Stomach smooth muscle (tissue), 2 donors: Measurements from ENCODE around the gene TNFRSF25.

Experiments
- H3K27ac ChIP-seq: one replicate; pipeline ENCODE4 v1.7.0; 2013; ENCODE audit warnings: mild to moderate bottlenecking, low read length, inconsistent platforms
- H3K27me3 ChIP-seq, 2 donors: one replicate each; pipeline ENCODE4 v1.7.0; 2013; ENCODE audit warnings: low read length in 2 of 2; ENCODE audit not compliant: insufficient read depth in 2 of 2, control insufficient read depth in 1 of 2
- H3K36me3 ChIP-seq, 2 donors: one replicate each; pipeline ENCODE4 v1.7.0; 2013; ENCODE audit warnings: low read length in 2 of 2; ENCODE audit not compliant: control insufficient read depth in 2 of 2, insufficient read depth in 2 of 2
- H3K4me1 ChIP-seq: one replicate; pipeline ENCODE4 v1.7.0; 2013; ENCODE audit warnings: low read length; ENCODE audit not compliant: control insufficient read depth, insufficient read depth
- H3K4me3 ChIP-seq, 2 donors: one replicate each; pipeline ENCODE4 v1.7.0; 2013; ENCODE audit warnings: low read length in 2 of 2
- H3K9ac ChIP-seq, 2 donors: one replicate each; pipeline ENCODE4 v1.7.0; 2013; ENCODE audit warnings: low read length in 2 of 2, mild to moderate bottlenecking in 1 of 2
- H3K9me3 ChIP-seq, 2 donors: one replicate each; pipeline ENCODE4 v1.7.0; 2013; ENCODE audit warnings: low read length in 2 of 2; ENCODE audit not compliant: control insufficient read depth in 2 of 2
- donor health status: healthy.
- donor health status: Pancreatic carcinoma.

TNFRSF25 gene

DNA sequence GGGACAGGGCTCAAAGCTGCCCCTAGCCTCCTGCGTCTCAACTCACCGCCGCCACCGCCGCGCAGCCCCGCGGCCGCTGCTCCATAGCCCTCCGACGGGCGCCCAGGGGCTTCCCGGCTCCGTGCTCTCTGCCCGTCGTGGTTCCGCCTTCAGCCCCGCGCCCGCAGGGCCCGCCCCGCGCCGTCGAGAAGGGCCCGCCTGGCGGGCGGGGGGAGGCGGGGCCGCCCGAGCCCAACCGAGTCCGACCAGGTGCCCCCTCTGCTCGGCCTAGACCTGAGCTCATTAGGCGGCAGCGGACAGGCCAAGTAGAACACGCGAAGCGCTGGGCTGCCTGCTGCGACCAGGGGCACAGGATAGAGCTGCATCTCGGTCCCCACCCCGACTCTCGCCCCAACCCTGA lies at the start of gene TNFRSF25:
TSS of gene TNFRSF25 (minus strand) at position 151 of the 400 bp plus-strand sequence. CDS start at position 85, 66 bp downstream.
- Histone ChIP-seq H3K36me3 (peaks cover 3 to 8% of the 10 kb centered on the region in 2 donors), H3K9me3 (no peaks in the 10 kb centered on the region), H3K9ac (no peak within 1 kb of the TSS), H3K4me3 (no peak within 1 kb of the TSS), H3K4me1 (peaks cover 3% of the 10 kb centered on the region), H3K27me3 (peaks cover 9 to 26% of the 10 kb centered on the region in 2 donors), H3K27ac (no peak within 1 kb of the TSS)

- no peaks in the 10 kb centered on the region for H3K27me3 ChIP-seq
- no peak overlapping the region for H3K27ac ChIP-seq
- no peaks in the 10 kb centered on the region for H3K36me3 ChIP-seq
- no peak overlapping the region for H3K9ac ChIP-seq
- H3K9me3 ChIP-seq = no peaks in the 10 kb centered on the region
- H3K4me1 ChIP-seq = peaks cover 5% of the 10 kb centered on the region
- no peak overlapping the region for H3K4me3 ChIP-seq
Measured at GRCh38 chr1:6515771-6516170, 49.8 kb upstream of the TNFRSF25 start.

GRCh38 chr1:6513320-6513801 lies 47.4 kb upstream of the TNFRSF25 start:
- Histone ChIP-seq H3K9ac (no peak overlapping the region), H3K9me3 (no peaks in the 10 kb centered on the region), H3K4me3 (no peak overlapping the region), H3K27ac (no peak overlapping the region), H3K36me3 (no peaks in the 10 kb centered on the region), H3K27me3 (peaks cover 0 to 2% of the 10 kb centered on the region in 2 donors), H3K4me1 (no peaks in the 10 kb centered on the region)

GRCh38 chr1:6512908-6513280 lies 46.9 kb upstream of the TNFRSF25 start:
- Histone ChIP-seq H3K27ac (no peak overlapping the region), H3K4me3 (no peak overlapping the region), H3K27me3 (peaks cover 0 to 2% of the 10 kb centered on the region in 2 donors), H3K9ac (no peak overlapping the region), H3K9me3 (no peaks in the 10 kb centered on the region), H3K4me1 (no peaks in the 10 kb centered on the region), H3K36me3 (no peaks in the 10 kb centered on the region)

- H3K27ac ChIP-seq = no peak overlapping the region
- no peak overlapping the region for H3K9ac ChIP-seq
- H3K4me3 ChIP-seq = no peak overlapping the region
- H3K4me1 ChIP-seq = no peaks in the 10 kb centered on the region
- no peaks in the 10 kb centered on the region for H3K9me3 ChIP-seq
- peaks cover 0 to 2% of the 10 kb centered on the region in 2 donors for H3K27me3 ChIP-seq
- no peaks in the 10 kb centered on the region for H3K36me3 ChIP-seq
Measured at GRCh38 chr1:6512245-6512907, 46.4 kb upstream of the TNFRSF25 start.

- Histone ChIP-seq H3K9ac (no peak overlapping the region), H3K27ac (no peak overlapping the region), H3K4me1 (no peaks in the 10 kb centered on the region)
Measured at GRCh38 chr1:6511561-6512244, 45.7 kb upstream of the TNFRSF25 start.

DNA sequence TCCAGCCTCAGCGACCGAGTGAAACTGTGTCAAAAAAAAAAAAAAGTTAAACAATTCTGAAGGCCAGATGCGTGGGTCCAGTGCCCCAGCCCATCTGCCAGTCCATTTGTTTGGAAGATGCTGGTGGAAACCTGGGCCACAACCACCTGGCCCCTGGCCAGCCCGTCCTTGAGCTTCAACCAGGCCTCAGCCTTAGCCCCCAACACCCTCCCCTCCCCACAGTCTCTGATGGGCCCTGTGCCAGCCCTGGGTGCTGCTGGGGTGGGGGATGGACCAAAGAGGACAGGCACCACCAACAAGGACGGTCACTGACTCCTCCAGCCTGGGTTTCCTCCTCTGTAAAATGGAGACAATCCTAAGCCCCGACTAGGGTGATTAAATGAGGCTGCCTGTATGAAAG lies 45.1 kb upstream of the TNFRSF25 start:
- peaks cover 0 to 2% of the 10 kb centered on the region in 2 donors for H3K27me3 ChIP-seq
- no peak overlapping the region for H3K27ac ChIP-seq
- H3K4me3 ChIP-seq = no peak overlapping the region
- H3K9me3 ChIP-seq = no peaks in the 10 kb centered on the region
- no peaks in the 10 kb centered on the region for H3K4me1 ChIP-seq
- H3K9ac ChIP-seq = no peak overlapping the region
- H3K36me3 ChIP-seq = no peaks in the 10 kb centered on the region

More at GRCh38 chr1:6511561-6512244, 45.7 kb upstream of the TNFRSF25 start:
- H3K36me3 ChIP-seq = no peaks in the 10 kb centered on the region
- H3K9me3 ChIP-seq = no peaks in the 10 kb centered on the region
- H3K27me3 ChIP-seq = peaks cover 0 to 2% of the 10 kb centered on the region in 2 donors
- H3K4me3 ChIP-seq = no peak overlapping the region

DNA sequence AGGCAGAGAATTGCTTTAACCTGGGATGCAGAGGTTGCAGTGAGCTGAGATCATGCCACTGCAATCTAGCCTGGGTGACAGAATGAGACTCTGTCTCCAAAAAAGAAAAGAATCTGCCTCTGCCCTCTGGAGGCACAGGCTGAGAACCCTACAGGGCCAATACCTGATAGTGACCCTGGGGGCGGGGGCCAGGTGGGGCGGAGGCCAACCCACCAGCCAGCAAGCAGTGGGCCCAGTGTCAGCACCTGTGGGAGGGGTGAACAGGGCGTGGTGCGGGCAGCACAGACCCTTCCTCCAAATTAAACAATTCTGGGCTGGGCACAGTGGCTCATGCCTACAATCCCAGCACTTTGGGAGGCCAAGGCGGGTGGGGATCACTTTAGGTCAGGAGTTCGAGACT lies 44.5 kb upstream of the TNFRSF25 start:
- Histone ChIP-seq H3K27ac (no peak overlapping the region), H3K9me3 (no peaks in the 10 kb centered on the region), H3K36me3 (no peaks in the 10 kb centered on the region), H3K4me1 (no peaks in the 10 kb centered on the region), H3K27me3 (peaks cover 0 to 2% of the 10 kb centered on the region in 2 donors), H3K9ac (no peak overlapping the region), H3K4me3 (no peak overlapping the region)

DNA sequence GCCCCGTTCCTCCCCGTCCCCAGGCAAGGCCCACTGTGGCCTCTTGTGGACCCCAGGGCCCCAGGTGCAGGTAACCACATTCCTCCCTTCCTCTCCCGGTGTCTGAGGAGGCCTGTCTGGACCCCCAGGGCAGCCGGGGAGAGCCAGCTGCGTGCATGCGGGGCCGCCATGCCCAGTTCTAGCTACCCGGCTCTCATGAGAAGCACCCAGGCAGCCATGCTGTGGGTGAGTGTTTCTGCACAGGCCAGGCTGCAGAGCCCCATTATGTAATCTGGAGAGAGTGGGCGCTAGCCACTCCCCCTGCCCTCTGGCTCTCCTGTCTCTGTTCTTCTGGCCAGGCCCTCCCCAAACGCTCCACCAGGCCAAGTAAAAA lies 43.9 kb upstream of the TNFRSF25 start:
- Histone ChIP-seq H3K4me1 (no peaks in the 10 kb centered on the region), H3K9me3 (no peaks in the 10 kb centered on the region)

GRCh38 chr1:6509220-6509918 lies 43.4 kb upstream of the TNFRSF25 start:
- peaks cover 0 to 2% of the 10 kb centered on the region in 2 donors for H3K27me3 ChIP-seq
- H3K9ac ChIP-seq = no peak overlapping the region

More for the DNA sequence above, 43.9 kb upstream of the TNFRSF25 start:
- no peak overlapping the region for H3K9ac ChIP-seq
- H3K36me3 ChIP-seq = no peaks in the 10 kb centered on the region
- H3K4me3 ChIP-seq = no peak overlapping the region
- H3K27ac ChIP-seq = no peak overlapping the region
- H3K27me3 ChIP-seq = peaks cover 0 to 2% of the 10 kb centered on the region in 2 donors

More at GRCh38 chr1:6509220-6509918, 43.4 kb upstream of the TNFRSF25 start:
- H3K27ac ChIP-seq = no peak overlapping the region
- no peaks in the 10 kb centered on the region for H3K4me1 ChIP-seq
- H3K36me3 ChIP-seq = no peaks in the 10 kb centered on the region
- H3K9me3 ChIP-seq = no peaks in the 10 kb centered on the region
- no peak overlapping the region for H3K4me3 ChIP-seq
